Activated T-cell treated with anti-CD3 and anti-CD28 coated beads, Interleukin-2, amount 50 U/mL, for 1 hour (primary cell): ENCODE data around the gene EML4.
A peak's percentile ranks its signal among the peaks of the same experiment; 100 is the strongest.
"Not testable (repeated sequence)": the region's sequence is repeated elsewhere in the genome, so short reads cannot be mapped to it uniquely, and the experiment has no call there.

Experiments
- DNase-seq: peaks from one replicate; pipeline ENCODE4 v3.0.0-alpha.2; 2020

EML4 gene

DNA sequence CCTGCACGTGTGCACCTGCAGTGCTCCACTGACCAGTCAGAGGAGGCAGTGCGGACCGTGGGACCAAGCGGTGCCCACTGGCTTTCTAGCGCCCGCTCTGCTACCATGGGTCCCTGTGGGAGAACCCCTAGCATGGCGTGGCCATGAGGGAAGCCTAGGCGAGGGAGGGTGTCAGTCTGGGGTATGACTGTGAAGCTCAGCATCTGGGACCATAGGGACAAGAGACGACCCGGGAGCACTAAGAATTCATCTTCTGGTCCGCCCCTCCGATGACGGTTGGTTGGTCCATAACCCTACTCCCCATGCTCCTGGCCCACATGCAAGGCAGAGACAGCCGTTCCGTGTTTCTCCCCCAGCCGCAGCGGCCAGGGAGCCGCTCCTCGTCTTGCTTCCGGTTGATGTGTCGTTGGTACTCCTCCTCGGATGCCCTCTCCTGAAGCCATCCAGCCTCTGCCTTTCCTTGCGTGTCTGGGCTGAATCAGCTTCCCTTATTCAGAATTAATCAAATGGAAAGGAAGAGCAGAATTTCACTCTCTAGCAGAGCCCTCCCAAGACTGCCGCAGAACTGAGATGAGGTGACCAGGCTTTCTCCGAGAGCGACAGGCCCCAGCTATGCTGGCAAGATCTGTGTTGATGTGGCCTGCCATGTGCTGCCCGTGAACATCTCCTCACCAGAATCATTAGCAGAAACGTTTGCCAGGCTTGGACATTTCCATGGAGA lies 168.9 kb downstream of the EML4 start:
- no peak for DNase-seq

DNA sequence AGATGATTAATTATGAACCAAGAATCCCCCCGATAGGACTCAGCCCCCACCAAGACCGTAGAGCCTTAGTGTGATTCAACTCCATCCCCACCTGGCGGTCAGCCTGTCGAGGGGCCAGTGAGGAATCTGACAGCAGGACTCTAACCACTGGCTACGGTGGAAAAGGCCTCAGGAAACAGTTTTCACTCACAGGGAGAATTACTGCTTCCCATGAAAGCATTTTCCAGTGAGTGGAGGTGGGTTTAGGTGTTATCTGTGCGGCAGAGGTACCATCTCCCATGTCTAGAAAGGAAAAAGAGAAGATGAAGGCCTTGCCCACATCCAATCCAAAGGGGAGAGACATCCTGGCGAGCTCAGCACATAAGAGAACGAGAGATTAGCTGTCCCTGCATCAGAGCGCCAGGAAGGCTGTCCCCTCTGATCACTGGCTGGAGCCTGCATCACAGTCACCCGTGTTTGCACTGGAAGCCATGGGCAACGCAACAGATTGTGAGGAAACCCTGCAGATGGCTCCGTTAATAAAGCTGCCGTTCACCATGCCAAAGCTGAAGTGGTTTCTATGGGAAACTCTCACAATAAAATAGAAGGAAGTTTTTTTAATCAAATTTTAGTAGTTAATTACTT lies 169.5 kb downstream of the EML4 start:
- no peak for DNase-seq

DNA sequence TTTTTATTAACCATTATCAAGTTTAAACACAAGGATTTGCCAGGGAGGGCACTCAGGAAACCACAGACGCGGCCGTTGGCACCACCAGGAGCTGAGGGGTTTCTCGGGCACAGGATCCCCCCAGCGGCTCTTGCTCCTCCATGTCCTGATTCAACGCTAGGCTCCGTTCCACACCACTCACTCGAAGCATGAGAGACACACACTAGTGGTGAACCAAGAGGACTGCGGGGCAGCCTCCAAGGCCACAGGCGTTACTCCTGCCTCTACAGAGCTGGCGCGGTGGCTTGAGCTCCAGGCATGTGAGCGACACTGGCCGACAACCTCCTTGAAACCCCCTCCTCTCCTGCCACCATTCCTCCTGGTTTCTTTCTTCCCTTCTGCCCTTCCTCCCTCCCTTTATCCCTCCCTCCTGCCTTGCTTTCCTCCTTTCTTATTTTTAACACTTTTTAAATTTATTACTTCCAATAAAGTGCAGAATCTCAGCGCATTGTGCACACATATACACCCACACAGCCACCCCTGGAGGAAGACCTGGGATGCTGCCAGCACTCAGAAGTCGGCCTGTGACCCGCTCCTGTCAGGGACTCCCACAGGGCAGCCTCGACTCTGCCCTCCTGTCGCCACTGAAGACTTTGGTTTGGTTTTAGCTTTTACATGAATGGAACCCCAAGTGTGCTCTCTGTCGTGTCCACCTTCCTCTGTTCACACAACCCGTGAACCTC lies 170.2 kb downstream of the EML4 start:
- DNase-seq, result no peak

DNA sequence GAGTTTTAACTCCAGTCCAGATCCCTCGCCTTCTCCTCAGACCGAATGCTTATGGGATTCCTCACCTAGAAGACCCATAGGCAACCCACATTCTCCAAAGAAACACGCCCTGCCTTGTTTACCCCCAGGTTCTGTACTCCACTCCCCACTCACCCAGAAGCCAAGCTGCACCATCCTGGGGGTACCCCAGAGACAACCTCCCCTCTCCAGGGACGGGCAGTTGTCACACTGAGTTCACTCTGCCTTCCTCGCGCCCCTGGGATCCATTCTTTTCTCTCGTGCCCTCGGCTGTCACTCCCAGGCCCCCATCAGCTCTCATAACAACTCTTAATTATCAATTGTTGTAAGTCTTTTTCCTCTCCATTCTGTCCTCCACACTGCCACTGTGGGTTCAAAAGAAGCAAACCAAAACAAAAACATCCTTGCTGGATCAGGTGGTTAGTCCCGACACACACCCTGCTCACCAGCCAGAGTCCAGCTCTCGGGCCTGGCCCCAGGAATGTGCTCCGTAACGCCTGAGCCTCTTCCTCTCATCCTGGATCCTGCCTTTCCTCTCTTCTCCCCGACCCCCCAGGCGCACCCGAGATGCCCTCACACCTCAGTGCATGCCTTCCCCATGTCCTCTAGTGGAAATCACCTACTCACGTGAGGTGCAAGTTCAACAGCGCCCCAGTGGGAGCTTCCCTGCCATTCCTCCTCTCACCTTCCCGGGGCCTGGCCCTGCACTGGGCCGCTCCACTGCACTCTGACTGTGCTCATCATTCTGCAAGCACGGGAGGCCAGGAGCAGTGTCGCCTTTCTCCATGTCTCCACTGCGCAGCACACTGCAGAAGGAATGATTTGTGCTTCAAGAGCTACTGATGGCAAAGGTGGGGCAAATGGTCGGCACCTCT lies 171.1 kb downstream of the EML4 start:
- no peak for DNase-seq

DNA sequence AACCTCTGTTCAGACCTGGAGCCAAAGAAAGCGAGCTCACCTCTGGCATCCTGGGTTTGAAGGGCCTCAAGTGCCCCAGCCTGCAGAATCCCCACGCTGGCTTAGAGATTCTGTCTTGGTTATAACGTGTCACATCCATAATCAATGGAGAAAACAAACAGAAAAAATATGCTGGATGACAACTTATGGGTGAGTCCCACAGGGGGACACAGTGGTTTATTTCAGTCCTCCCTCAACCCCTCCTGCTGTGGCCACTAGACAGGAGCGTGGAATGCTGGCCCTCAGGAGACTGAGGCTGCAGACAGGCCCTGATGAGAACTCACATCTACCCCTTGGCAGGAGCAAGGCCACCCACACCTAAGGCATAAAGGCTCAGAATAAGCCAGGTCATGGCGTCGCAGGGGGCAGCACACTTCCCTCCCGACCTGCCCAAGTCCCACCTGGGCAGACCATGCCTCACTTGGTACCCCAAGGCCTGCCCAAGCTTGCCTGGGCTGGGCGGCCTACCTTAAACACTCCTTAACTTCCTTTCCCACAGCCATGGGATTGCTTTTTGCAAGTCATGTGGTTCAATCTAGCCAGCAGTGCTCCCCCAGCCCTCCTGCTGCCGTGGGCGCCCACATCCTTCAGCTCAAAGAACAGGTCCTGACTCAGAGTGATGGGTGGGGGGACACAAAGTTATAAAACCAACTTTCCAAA lies 171.9 kb downstream of the EML4 start:
- no peak for DNase-seq

DNA sequence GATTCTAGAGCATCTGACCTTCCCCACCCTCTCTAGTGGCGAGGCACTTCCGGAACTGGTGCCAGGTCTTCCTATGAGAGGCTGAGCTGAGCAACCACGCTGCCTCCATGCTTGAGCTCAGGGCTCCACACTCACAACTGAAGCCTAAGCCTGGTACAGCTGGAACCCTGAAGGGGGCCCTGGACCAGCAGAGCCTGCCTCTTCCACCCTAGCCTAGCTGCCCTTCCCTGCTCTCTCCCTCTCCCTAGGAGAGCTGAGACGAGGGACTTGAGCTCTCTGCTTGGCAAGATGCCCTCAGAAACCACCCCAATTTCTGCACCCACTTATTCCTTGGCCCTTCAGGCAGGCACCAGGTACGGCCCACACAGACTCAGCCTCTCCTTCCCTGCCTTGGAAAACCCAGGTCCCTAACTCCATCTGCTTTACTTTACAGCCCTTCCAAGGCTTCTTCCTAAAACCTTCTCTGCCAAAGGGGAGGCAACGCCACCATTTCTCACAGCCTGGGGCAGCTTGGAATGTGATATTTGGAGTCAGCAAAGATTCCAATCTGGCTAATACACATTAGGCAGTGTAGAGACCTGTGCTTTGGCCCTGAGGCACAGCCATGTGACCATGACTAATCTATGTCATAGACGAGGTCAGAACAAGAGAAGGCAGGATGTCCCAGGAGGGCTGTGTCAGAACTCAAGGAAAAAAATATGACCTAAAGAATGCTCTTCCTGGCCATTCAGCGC lies 173.1 kb downstream of the EML4 start:
- no peak for DNase-seq

DNA sequence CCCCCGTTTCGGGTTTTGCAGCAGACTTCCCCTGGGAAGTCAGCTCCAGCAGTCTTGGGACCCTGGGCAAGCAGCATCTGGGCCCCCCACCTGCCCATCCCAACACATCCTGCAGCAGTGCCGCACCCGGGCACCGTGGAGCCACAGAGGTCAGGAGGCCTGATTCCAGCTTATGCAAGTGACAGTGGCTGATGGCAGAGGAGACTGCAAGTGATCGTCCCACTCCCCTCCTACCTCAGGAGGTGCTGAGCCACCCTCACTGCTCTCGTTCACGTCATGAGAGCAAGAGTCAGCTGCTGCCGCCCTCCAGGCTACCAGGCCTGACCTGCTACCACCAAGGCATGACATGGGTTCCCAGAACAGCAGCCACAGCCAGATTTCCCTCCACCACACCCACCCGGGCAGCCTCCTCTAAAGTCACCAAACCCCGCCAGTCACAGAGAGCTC lies 173.7 kb downstream of the EML4 start:
- no peak for DNase-seq

DNA sequence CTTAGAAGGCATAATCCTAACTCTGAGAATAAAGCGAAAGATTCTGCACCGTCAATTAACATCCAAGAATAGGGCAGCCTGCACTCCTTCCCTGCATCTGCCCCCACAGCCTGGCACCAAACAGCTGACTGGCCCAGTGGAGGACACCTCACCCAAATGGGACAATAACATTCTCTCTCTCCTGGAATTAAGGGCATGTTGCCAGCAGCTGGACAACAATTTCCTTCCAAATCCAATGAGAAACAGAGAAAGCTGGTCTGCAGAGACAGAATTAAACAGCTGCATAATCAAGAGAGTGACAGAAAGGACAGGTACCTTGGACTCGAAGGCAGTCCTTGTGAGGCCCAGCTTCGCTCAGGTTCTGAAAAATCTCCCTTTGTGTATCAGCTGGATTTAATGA lies 176.8 kb downstream of the EML4 start:
- DNase-seq, result no peak

DNA sequence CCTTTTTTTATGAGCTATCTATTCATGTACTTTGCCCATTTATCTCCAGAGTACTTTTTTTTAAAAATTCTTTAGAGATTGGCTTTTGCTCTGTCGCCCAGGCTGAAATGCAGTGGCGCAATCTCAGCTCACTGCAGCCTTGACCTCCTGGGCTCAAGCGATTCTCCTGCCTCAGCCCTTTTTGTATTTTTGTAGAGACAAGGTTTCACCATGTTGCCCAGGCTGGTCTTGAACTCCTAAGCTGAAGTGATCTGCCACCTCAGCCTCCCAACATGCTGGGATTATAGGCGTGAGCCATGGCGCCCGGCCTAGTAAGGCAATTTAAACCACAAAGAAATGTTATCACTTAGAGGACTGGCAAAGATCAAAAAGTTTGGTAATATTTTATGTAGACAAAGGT lies 177.7 kb downstream of the EML4 start:
- not testable (repeated sequence) for DNase-seq

DNA sequence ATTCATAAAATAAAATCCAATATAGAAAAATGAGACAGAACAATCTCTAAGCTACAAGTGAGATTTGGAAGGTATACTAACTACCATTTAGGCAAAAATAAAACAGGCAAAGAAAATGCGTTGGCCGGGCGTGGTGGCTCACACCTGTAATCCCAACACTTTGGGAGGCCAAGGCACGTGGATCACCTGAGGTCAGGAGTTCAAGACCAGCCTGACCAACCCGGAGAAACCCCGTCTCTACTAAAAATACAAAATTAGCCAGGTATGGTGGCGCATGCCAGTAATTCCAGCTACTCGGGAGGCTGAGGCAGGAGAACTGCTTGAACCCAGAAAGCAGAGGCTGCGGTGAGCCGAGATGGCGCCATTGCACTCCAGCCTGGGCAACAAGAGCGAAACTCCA lies 178.4 kb downstream of the EML4 start:
- DNase-seq, result not testable (repeated sequence)

DNA sequence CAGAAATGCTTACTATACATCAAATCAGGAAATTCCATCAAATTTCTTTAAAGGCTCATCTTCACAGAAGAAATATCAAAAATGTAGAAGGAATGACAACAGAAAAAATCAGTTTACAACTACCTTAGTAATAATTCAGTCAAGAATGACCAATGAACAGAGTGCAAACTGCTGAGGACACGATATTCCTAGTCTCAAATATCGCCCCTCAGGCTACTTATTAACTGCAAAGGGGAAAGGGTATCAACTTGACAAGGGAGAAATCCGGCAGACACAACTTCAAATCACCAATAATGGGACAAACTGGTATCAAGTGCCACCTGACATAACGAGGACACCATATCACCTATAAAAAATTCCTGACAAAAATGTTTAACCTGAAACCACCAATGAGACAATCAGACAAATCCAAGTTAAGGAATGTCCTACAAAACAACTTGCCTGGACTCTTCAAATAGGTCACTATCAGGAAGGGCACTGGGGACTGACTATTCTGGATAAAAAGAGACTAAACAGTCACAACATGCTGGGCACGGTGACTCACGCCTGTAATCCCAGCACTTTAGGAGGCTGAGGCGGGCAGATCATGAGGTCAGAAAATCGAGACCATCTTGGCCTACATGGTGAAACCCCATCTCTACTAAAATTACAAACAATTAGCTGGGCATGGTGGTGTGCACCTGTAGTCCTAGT lies 179.1 kb downstream of the EML4 start:
- no peak for DNase-seq

DNA sequence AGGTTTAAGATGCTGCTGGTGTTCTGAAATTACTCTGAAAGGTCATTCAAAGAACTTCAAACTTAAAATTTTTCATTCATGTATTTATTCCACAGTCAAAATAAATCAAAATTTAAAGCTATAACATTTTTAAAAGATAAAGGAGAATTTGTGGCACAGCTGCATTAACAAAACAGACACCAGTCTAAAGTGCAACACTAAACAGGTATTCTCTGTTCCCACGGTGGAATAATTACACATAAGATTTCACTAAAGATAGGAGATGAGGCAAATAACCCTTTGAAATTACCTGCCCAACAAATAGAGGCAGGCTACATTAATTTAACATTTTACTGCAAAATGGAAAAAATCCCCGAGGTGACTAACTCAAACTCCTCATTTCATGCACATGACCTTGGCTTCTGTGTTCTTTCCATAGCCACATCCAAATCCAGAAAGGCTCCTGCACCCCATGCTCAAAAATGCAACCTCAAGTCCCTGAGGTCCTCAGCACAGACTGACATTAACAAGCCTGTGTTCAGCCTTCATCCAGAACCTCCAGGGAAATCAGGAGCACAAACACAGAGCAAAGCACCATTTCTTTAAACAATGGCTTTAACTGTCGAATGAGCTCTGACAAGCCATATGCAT lies 181.4 kb downstream of the EML4 start:
- no peak for DNase-seq

DNA sequence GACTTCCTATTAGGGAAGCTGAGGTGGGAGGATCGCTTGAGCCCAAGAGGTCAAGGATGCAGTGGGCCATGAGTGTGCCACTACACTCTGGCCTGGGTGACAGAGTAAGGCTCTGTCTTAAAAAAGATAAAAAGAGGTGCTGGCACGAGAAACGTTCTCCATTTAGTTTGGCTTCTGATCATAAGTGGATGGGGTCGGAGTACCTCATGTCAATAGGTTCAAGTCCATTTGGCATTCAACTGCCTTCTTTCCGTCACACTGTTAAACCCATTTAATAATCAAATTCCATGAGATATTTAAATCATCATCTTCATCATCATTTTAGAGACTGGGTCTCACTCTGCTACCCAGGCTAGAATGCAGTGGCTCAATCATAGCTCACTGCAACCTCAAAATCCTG lies 182.7 kb downstream of the EML4 start:
- DNase-seq, result no peak

DNA sequence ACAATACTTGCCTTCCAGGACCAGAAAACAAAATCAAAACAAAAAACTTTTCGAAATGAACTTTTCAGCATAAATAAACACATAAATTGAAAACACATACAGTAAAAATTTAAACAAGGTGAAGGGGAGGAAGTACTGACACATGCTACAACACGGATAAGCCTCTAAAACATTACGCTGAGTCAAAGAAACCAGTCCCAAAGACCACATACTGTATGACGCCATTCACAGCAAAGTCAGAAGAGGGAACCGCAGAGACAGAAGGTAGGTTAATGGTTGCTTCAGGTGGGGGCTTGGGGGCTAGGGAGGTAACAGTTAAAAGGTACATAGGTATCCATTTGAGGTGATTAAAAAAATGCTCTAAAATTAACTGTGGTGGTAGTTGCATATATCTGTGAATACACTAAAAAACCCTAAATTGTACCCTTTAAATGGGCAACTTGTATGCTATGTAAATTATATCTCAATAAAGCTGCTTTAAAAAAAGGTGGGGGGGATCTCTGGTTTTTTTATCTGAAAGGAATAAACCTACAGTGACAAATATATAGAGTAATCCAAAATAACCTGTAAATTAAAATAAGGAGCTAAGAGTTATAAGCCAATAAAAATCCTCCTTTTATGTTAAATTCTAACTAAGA lies 184.8 kb downstream of the EML4 start:
- no peak for DNase-seq

DNA sequence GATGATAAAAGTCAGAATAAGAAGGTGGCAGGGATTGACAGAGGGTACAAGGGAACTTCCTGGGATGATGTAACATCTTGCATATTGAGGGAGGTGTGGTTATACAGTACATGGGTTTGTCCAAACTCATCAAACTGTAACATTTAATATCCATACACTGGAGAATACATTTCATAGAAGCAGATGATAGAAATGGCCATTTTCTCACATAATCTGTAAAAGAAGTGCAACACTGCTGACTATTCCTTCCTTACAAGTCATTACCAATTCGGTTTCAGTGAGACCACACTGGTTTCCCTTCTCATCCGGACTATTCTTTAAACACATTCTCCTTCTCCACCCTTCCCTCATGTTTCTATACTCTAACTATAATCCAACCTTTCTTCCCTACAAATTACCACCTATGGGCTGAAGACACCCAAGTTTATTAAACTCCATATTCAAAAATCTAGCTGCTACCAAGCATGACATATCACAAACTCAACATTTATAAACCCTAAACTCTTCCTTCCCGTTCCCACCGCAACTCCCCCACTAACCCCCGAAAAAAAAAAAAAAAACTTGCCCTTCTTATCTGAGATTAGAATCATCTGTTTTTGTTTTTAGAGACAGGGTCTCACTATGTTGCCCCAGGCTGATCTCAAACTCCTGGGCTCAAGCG lies 190.3 kb downstream of the EML4 start:
- DNase-seq, result no peak

DNA sequence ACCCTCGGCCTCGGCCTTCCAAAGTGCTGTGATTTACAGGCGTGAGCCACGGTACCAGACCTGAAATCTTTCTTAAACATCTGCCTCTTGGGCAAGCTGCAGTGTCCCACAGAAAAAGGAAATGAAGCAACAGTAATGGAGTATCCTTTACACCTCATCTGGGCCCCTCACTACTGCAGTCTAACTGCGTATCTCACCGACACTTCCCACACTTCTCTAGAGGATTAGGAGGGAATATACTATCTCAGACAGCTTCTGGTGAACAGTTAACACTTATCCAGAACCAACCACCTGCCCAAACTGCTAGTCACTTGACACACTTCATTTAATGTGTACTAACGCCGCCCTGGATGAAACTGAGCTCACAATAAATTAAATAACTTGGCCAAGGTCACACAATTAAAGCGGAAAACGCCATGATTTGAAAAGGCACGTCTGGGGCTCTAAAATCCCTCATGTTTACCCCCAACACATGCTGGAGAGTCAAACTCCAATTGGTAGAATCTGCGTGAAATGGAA lies 190.9 kb downstream of the EML4 start:
- DNase-seq, result no peak

DNA sequence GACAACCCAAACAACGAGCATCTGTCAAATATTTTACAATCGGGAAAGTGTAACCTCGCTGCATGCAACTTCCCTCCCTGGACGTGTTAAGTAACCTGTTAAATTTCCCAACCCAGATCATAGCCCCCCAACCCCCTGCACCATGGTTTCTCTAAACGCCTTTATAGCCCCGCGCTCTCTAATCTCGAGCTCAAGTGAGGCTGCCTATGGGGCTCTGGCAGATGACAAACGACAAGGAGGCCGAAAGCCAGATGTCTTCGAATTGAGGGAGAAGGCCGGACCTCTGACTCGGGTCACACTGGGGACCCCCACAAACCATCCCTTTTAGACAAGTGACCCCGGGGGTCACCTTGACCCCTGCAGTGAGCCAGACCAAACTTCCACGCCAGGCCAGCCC lies 191.3 kb downstream of the EML4 start:
- DNase-seq, result no peak

DNA sequence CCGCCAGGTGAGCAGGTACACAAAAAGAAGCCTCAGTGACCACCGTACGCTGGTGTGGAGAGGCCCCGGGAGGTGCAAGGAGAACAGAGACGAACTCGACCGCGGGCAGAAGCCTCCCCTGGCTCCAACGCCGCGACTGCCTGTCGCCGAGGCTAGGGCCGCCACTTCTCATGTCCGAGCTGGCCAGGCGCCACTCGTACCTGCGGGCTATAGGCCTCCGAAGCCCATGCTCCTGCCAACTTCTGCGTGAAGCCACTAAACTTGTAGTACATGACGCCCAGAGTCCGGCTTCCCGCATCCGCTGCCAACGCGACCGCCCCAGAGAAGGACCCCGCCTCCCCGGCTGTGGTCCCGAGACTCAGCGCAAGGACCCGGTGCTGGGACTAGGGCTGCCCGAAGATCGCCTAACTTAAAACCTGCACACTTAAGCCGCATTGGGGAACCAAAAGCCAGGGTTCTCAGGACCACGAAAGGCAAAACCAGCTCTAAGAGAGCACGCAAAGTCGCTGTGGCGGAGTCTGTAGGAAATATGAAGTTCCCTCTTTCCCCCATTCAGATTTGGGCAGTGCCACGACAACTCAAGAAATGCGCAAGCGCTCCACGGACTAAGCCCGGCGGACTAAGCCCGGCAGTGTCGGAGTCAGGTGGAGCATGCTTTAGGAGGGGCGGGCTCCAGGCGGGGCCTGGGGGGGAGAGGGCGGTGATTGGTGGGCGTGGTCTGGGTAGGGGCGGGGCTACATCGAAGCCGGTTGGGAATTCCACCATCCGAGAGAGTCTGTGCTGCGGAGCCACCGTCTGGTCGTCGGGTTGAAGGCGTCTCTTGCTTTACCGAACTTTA lies 192.0 kb downstream of the EML4 start, which contains the start of gene COX7A2L:
TSS of gene COX7A2L (minus strand) at position 328 of the 838 bp plus-strand sequence. CDS start at position 272, 56 bp downstream.
- DNase-seq, result peak; percentile 98
